SU-DHL-6 (cell line): ENCODE results near the gene PTCRA.

ENCODE experiments used
- EZH2phosphoT487 ChIP-seq: fragments of 200-600 bp; sonication (generic), shearing (Covaris generic); conservative IDR thresholded peaks from 2 replicates; pipeline ENCODE4 v1.6.1; 2018; ENCODE audit warnings: mild to moderate bottlenecking, antibody characterized with exemption, low read length, moderate library complexity, mixed read lengths
- TF ChIP-seq, protein P1 (sequence below): fragments of 200-600 bp; sonication (generic); IDR thresholded peaks from one replicate; pipeline ENCODE4 v1.5.1; 2017; ENCODE audit warnings: antibody characterized with exemption, mild to moderate bottlenecking, low read length, moderate library complexity; ENCODE audit not compliant: insufficient read depth, poor library complexity, severe bottlenecking

DNA sequence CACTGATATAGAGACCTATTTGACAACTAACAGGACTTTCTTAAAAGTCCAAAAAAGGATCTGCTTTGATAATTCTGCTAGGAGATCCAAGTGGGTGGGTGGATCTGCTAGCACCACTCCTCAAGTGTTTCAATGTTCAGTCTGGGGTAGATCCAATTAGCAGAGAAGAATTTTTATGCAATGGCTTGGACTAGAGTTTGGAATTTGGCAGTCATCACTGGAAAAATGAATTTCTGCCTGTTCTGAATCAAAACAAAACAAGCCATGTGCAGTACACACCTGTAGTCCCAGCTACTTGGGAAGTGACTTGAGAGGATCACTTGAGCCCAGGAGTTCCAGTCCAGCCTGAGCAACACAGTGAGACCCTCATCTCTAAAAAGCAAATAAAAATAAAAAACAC lies 32.1 kb downstream of the PTCRA start:
- TF ChIP-seq, protein P1, sequence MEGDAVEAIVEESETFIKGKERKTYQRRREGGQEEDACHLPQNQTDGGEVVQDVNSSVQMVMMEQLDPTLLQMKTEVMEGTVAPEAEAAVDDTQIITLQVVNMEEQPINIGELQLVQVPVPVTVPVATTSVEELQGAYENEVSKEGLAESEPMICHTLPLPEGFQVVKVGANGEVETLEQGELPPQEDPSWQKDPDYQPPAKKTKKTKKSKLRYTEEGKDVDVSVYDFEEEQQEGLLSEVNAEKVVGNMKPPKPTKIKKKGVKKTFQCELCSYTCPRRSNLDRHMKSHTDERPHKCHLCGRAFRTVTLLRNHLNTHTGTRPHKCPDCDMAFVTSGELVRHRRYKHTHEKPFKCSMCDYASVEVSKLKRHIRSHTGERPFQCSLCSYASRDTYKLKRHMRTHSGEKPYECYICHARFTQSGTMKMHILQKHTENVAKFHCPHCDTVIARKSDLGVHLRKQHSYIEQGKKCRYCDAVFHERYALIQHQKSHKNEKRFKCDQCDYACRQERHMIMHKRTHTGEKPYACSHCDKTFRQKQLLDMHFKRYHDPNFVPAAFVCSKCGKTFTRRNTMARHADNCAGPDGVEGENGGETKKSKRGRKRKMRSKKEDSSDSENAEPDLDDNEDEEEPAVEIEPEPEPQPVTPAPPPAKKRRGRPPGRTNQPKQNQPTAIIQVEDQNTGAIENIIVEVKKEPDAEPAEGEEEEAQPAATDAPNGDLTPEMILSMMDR = no peak
- no peak for TF ChIP-seq EZH2phosphoT487
